Measurements from ENCODE around the gene MPP3.

DNA sequence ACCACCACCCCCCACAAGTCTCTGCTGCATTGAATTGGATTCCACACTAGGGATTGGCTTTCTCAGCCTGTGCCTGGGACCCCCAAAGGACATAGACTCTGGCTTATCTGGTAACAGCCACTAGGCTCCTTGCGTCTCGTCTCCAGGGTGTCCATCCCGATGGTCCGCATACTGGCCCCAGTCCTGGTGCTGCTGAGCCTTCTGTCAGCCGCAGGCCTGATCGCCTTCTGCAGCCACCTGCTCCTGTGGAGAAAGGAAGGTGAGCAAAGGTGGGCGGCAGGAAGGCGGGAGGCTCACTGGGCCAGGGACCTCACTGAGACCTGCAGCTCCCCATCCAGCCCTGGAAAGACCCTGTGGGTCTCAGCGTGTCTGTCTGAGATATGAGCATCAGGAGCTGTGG is 22.1 kb upstream of the MPP3 start:
- TF ChIP-seq, protein P1, sequence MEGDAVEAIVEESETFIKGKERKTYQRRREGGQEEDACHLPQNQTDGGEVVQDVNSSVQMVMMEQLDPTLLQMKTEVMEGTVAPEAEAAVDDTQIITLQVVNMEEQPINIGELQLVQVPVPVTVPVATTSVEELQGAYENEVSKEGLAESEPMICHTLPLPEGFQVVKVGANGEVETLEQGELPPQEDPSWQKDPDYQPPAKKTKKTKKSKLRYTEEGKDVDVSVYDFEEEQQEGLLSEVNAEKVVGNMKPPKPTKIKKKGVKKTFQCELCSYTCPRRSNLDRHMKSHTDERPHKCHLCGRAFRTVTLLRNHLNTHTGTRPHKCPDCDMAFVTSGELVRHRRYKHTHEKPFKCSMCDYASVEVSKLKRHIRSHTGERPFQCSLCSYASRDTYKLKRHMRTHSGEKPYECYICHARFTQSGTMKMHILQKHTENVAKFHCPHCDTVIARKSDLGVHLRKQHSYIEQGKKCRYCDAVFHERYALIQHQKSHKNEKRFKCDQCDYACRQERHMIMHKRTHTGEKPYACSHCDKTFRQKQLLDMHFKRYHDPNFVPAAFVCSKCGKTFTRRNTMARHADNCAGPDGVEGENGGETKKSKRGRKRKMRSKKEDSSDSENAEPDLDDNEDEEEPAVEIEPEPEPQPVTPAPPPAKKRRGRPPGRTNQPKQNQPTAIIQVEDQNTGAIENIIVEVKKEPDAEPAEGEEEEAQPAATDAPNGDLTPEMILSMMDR (IDR thresholded peaks at IDR 0.05): no peak
- TF ChIP-seq, protein P2, sequence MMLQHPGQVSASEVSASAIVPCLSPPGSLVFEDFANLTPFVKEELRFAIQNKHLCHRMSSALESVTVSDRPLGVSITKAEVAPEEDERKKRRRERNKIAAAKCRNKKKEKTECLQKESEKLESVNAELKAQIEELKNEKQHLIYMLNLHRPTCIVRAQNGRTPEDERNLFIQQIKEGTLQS (CRISPR knock-in tag; conservative IDR thresholded peaks at IDR 0.05): no peak
- TF ChIP-seq, protein P3, sequence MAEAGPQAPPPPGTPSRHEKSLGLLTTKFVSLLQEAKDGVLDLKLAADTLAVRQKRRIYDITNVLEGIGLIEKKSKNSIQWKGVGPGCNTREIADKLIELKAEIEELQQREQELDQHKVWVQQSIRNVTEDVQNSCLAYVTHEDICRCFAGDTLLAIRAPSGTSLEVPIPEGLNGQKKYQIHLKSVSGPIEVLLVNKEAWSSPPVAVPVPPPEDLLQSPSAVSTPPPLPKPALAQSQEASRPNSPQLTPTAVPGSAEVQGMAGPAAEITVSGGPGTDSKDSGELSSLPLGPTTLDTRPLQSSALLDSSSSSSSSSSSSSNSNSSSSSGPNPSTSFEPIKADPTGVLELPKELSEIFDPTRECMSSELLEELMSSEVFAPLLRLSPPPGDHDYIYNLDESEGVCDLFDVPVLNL (CRISPR knock-in tag; IDR thresholded peaks at IDR 0.05; ENCODE audit: borderline replicate concordance, low read depth): no peak
- TF ChIP-seq, protein P4, sequence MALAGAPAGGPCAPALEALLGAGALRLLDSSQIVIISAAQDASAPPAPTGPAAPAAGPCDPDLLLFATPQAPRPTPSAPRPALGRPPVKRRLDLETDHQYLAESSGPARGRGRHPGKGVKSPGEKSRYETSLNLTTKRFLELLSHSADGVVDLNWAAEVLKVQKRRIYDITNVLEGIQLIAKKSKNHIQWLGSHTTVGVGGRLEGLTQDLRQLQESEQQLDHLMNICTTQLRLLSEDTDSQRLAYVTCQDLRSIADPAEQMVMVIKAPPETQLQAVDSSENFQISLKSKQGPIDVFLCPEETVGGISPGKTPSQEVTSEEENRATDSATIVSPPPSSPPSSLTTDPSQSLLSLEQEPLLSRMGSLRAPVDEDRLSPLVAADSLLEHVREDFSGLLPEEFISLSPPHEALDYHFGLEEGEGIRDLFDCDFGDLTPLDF (CRISPR knock-in tag; IDR thresholded peaks at IDR 0.05): no peak
- no peak for TF ChIP-seq SMAD3 (CRISPR knock-in tag; IDR thresholded peaks at IDR 0.05; ENCODE audit: borderline replicate concordance)
- no peak for TF ChIP-seq FOXJ3 (CRISPR knock-in tag; IDR thresholded peaks at IDR 0.05; ENCODE audit: borderline replicate concordance)
- TF ChIP-seq, protein P5, sequence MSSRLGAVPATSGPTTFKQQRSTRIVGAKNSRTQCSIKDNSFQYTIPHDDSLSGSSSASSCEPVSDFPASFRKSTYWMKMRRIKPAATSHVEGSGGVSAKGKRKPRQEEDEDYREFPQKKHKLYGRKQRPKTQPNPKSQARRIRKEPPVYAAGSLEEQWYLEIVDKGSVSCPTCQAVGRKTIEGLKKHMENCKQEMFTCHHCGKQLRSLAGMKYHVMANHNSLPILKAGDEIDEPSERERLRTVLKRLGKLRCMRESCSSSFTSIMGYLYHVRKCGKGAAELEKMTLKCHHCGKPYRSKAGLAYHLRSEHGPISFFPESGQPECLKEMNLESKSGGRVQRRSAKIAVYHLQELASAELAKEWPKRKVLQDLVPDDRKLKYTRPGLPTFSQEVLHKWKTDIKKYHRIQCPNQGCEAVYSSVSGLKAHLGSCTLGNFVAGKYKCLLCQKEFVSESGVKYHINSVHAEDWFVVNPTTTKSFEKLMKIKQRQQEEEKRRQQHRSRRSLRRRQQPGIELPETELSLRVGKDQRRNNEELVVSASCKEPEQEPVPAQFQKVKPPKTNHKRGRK (CRISPR knock-in tag; IDR thresholded peaks at IDR 0.05; ENCODE audit: borderline replicate concordance): no peak
- no peak for TF ChIP-seq NR3C1 (CRISPR knock-in tag; conservative IDR thresholded peaks at IDR 0.05; ENCODE audit: low read depth)
- TF ChIP-seq, protein P6, sequence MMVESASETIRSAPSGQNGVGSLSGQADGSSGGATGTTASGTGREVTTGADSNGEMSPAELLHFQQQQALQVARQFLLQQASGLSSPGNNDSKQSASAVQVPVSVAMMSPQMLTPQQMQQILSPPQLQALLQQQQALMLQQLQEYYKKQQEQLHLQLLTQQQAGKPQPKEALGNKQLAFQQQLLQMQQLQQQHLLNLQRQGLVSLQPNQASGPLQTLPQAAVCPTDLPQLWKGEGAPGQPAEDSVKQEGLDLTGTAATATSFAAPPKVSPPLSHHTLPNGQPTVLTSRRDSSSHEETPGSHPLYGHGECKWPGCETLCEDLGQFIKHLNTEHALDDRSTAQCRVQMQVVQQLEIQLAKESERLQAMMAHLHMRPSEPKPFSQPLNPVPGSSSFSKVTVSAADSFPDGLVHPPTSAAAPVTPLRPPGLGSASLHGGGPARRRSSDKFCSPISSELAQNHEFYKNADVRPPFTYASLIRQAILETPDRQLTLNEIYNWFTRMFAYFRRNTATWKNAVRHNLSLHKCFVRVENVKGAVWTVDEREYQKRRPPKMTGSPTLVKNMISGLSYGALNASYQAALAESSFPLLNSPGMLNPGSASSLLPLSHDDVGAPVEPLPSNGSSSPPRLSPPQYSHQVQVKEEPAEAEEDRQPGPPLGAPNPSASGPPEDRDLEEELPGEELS (CRISPR knock-in tag; IDR thresholded peaks at IDR 0.05): no peak
- TF ChIP-seq, protein P7, sequence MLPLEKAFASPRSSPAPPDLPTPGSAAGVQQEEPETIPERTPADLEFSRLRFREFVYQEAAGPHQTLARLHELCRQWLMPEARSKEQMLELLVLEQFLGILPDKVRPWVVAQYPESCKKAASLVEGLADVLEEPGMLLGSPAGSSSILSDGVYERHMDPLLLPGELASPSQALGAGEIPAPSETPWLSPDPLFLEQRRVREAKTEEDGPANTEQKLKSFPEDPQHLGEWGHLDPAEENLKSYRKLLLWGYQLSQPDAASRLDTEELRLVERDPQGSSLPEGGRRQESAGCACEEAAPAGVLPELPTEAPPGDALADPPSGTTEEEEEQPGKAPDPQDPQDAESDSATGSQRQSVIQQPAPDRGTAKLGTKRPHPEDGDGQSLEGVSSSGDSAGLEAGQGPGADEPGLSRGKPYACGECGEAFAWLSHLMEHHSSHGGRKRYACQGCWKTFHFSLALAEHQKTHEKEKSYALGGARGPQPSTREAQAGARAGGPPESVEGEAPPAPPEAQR (CRISPR knock-in tag; IDR thresholded peaks at IDR 0.05): no peak
